Measurements from ENCODE around the gene ZNF566.
A peak's percentile ranks its signal among the peaks of the same experiment; 100 is the strongest.

ZNF566 gene

DNA sequence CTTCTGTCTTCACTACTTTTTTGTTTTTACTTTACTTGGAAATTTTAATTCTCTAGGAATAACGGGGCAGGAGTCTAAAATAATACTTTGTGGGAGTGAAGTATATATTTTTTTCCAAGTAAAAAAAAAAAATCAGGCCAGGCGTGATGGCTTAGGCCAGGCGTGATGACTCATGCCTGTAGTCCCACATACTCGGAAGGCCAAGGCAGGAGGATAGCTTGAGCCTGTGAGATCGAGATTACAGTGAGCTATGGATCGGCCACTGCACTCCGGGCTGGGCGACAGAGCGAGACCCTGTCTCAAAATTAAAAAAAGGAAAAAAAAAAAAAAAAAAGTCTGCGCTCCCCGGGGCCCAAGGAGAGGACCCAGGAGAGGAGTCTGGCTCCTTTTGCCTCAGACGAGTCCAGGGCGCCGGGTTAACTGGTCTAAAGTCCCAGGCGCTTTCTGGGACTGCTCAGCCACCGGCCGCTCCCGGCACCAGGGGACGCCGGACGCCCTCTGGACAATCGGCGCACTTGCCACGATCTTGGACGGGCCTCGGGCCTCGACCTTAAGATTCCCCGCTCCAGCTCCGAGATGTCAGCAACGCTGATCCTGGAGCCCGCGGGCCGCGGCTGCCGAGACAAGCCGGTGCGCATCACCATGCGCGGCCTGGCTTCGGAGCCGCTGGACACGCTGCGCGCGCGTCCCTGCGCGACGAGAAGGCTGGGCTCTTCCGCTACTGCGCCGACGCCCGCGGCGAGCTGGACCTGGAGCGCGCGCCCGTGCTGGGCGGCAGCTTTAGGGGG lies 68.2 kb downstream of the ZNF566 start (continued):
- no peak for TF ChIP-seq ZNF16 (tag by site-specific recombination; IDR thresholded peaks at IDR 0.05; ENCODE audit: low read depth)
- TF ChIP-seq, protein P1, sequence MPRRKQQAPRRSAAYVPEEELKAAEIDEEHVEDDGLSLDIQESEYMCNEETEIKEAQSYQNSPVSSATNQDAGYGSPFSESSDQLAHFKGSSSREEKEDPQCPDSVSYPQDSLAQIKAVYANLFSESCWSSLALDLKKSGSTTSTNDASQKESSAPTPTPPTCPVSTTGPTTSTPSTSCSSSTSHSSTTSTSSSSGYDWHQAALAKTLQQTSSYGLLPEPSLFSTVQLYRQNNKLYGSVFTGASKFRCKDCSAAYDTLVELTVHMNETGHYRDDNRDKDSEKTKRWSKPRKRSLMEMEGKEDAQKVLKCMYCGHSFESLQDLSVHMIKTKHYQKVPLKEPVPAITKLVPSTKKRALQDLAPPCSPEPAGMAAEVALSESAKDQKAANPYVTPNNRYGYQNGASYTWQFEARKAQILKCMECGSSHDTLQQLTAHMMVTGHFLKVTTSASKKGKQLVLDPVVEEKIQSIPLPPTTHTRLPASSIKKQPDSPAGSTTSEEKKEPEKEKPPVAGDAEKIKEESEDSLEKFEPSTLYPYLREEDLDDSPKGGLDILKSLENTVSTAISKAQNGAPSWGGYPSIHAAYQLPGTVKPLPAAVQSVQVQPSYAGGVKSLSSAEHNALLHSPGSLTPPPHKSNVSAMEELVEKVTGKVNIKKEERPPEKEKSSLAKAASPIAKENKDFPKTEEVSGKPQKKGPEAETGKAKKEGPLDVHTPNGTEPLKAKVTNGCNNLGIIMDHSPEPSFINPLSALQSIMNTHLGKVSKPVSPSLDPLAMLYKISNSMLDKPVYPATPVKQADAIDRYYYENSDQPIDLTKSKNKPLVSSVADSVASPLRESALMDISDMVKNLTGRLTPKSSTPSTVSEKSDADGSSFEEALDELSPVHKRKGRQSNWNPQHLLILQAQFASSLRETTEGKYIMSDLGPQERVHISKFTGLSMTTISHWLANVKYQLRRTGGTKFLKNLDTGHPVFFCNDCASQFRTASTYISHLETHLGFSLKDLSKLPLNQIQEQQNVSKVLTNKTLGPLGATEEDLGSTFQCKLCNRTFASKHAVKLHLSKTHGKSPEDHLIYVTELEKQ (tag by site-specific recombination; IDR thresholded peaks at IDR 0.05; ENCODE audit: borderline replicate concordance), result no peak

DNA sequence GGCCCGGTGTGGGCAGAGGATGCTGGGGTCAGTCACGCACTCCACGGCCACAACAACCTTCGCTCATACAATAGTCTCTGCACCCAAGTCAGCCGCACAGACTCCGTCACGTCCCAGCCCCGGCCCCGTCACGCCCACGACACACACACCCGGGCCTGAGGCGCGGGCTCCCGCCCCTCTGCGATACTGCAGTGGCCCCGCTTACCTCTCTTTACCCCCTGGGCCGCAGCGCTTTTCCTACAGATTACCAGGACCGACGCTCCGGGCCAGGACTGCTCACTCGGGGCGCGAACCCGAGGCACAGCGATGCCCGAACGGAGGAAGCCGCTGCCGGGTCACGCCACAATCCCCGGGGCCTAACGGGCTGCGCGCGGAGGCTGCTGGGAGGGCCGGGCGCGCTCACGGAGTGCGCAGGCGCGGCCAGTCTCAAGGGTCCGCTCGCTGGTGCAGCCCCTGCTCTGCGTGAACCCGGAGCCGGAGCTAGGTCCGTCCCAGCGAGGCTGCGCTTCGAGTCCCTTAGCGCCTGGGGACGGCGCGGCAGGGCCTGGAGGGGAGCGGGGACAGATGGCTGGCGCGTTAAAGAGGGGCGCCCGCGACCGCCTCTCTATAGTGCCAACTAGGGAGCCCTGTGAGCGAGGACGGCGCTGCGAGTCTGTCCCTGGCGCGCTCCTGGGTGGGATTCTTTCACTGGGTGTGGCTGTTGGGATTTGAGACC lies 70.9 kb downstream of the ZNF566 start, which contains the start of gene ZFP82:
ZFP82 (minus strand) TSS at position 358 of the 715 bp plus-strand sequence. CDS start 8,855 bp downstream, outside the sequence.
- Histone ChIP-seq H3K4me1 (ENCODE audit: control insufficient read depth, insufficient read depth, low read length) (peaks cover 9% of the 10 kb centered on the region), H3K27ac (ENCODE audit: extremely low read depth, low read depth, low read length) (peak within 1 kb of the TSS; percentile 87)
- POLR2A ChIA-PET, result interaction anchor here (0.6 to 2.4 kb wide), 10 partner anchors 12 to 187 kb away, joined by 3 to 15 read pairs (median 4); partner anchors contain the start of genes ZFP14, ZNF382, ZNF529 and ZNF566
- TF ChIP-seq ZNF596 (tag by site-specific recombination; IDR thresholded peaks at IDR 0.05) (no peak), ZNF10 (tag by site-specific recombination; IDR thresholded peaks at IDR 0.05) (peak; percentile 61; the same call in 1 of the 2 replicates), ZNF416 (tag by site-specific recombination; IDR thresholded peaks at IDR 0.05) (0 out of 2 replicates have a peak, but pooled peaks have one; percentile 18), MEIS1 (CRISPR knock-in tag; IDR thresholded peaks at IDR 0.05; ENCODE audit: borderline replicate concordance) (no peak), ZNF530 (tag by site-specific recombination; IDR thresholded peaks at IDR 0.05; ENCODE audit: low read depth) (no peak), ZNF23 (tag by site-specific recombination; IDR thresholded peaks at IDR 0.05; ENCODE audit: borderline replicate concordance) (no peak), KLF16 (tag by site-specific recombination; IDR thresholded peaks at IDR 0.05) (peak; percentile 89), ZNF843 (tag by site-specific recombination; IDR thresholded peaks at IDR 0.05) (peak; percentile 62), KLF9 (tag by site-specific recombination; IDR thresholded peaks at IDR 0.05; ENCODE audit: low read depth) (peak; percentile 98), FEZF1 (tag by site-specific recombination; IDR thresholded peaks at IDR 0.05) (no peak)
- TF ChIP-seq, protein P2, sequence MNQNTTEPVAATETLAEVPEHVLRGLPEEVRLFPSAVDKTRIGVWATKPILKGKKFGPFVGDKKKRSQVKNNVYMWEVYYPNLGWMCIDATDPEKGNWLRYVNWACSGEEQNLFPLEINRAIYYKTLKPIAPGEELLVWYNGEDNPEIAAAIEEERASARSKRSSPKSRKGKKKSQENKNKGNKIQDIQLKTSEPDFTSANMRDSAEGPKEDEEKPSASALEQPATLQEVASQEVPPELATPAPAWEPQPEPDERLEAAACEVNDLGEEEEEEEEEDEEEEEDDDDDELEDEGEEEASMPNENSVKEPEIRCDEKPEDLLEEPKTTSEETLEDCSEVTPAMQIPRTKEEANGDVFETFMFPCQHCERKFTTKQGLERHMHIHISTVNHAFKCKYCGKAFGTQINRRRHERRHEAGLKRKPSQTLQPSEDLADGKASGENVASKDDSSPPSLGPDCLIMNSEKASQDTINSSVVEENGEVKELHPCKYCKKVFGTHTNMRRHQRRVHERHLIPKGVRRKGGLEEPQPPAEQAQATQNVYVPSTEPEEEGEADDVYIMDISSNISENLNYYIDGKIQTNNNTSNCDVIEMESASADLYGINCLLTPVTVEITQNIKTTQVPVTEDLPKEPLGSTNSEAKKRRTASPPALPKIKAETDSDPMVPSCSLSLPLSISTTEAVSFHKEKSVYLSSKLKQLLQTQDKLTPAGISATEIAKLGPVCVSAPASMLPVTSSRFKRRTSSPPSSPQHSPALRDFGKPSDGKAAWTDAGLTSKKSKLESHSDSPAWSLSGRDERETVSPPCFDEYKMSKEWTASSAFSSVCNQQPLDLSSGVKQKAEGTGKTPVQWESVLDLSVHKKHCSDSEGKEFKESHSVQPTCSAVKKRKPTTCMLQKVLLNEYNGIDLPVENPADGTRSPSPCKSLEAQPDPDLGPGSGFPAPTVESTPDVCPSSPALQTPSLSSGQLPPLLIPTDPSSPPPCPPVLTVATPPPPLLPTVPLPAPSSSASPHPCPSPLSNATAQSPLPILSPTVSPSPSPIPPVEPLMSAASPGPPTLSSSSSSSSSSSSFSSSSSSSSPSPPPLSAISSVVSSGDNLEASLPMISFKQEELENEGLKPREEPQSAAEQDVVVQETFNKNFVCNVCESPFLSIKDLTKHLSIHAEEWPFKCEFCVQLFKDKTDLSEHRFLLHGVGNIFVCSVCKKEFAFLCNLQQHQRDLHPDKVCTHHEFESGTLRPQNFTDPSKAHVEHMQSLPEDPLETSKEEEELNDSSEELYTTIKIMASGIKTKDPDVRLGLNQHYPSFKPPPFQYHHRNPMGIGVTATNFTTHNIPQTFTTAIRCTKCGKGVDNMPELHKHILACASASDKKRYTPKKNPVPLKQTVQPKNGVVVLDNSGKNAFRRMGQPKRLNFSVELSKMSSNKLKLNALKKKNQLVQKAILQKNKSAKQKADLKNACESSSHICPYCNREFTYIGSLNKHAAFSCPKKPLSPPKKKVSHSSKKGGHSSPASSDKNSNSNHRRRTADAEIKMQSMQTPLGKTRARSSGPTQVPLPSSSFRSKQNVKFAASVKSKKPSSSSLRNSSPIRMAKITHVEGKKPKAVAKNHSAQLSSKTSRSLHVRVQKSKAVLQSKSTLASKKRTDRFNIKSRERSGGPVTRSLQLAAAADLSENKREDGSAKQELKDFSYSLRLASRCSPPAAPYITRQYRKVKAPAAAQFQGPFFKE (tag by site-specific recombination; IDR thresholded peaks at IDR 0.05; ENCODE audit: borderline replicate concordance), result no peak
- TF ChIP-seq, protein P3, sequence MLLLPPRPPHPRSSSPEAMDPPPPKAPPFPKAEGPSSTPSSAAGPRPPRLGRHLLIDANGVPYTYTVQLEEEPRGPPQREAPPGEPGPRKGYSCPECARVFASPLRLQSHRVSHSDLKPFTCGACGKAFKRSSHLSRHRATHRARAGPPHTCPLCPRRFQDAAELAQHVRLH (tag by site-specific recombination; IDR thresholded peaks at IDR 0.05), result peak; percentile 67; the same call in 1 of the 2 replicates
- TF ChIP-seq, protein P4, sequence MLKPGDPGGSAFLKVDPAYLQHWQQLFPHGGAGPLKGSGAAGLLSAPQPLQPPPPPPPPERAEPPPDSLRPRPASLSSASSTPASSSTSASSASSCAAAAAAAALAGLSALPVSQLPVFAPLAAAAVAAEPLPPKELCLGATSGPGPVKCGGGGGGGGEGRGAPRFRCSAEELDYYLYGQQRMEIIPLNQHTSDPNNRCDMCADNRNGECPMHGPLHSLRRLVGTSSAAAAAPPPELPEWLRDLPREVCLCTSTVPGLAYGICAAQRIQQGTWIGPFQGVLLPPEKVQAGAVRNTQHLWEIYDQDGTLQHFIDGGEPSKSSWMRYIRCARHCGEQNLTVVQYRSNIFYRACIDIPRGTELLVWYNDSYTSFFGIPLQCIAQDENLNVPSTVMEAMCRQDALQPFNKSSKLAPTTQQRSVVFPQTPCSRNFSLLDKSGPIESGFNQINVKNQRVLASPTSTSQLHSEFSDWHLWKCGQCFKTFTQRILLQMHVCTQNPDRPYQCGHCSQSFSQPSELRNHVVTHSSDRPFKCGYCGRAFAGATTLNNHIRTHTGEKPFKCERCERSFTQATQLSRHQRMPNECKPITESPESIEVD (tag by site-specific recombination; IDR thresholded peaks at IDR 0.05), result no peak
- TF ChIP-seq, protein P5, sequence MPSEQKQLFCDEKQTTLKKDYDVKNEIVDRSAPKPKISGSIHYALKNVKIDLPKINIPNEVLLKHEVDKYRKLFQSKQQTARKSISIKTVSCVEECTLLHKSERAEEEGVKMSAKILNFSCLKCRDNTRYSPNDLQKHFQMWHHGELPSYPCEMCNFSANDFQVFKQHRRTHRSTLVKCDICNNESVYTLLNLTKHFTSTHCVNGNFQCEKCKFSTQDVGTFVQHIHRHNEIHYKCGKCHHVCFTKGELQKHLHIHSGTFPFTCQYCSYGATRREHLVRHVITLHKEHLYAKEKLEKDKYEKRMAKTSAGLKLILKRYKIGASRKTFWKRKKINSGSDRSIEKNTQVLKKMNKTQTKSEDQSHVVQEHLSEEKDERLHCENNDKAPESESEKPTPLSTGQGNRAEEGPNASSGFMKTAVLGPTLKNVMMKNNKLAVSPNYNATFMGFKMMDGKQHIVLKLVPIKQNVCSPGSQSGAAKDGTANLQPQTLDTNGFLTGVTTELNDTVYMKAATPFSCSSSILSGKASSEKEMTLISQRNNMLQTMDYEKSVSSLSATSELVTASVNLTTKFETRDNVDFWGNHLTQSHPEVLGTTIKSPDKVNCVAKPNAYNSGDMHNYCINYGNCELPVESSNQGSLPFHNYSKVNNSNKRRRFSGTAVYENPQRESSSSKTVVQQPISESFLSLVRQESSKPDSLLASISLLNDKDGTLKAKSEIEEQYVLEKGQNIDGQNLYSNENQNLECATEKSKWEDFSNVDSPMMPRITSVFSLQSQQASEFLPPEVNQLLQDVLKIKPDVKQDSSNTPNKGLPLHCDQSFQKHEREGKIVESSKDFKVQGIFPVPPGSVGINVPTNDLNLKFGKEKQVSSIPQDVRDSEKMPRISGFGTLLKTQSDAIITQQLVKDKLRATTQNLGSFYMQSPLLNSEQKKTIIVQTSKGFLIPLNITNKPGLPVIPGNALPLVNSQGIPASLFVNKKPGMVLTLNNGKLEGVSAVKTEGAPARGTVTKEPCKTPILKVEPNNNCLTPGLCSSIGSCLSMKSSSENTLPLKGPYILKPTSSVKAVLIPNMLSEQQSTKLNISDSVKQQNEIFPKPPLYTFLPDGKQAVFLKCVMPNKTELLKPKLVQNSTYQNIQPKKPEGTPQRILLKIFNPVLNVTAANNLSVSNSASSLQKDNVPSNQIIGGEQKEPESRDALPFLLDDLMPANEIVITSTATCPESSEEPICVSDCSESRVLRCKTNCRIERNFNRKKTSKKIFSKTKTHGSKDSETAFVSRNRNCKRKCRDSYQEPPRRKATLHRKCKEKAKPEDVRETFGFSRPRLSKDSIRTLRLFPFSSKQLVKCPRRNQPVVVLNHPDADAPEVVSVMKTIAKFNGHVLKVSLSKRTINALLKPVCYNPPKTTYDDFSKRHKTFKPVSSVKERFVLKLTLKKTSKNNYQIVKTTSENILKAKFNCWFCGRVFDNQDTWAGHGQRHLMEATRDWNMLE (tag by site-specific recombination; conservative IDR thresholded peaks at IDR 0.05; ENCODE audit: low read depth), result peak; percentile 42; the same call in 1 of the 2 replicates

More for the DNA sequence above, 70.9 kb downstream of the ZNF566 start, which contains the start of gene ZFP82:
- peaks cover 44% of the 10 kb centered on the region for H3K9me3 ChIP-seq (ENCODE audit: control insufficient read depth, insufficient read depth, low read depth, low read length)
- peak within 1 kb of the TSS; percentile 46 for H3K4me3 ChIP-seq (ENCODE audit: low read depth, low read length)
- H3K36me3 ChIP-seq (ENCODE audit: control insufficient read depth in 2 of 2, insufficient read depth in 1 of 2, low read length in 2 of 2), result peaks cover 0 to 43% of the 10 kb centered on the region in 2 experiments; a peak in 2 of 3 replicates
- CTCF ChIA-PET, result no interaction called here
